Testis (tissue), 3 donors: Measurements from ENCODE around the gene EXOSC5. TPM values are rescaled to one million over a fixed set of nuclear protein-coding genes. Genes with fewer than 3 reads are reported as not detected.
A peak's percentile ranks its signal among the peaks of the same experiment; 100 is the strongest.
"Not testable (repeated sequence)": the region's sequence is repeated elsewhere in the genome, so short reads cannot be mapped to it uniquely, and the experiment has no call there.

Source experiments
- DNase-seq: peaks from one replicate; pipeline ENCODE4 v3.0.0-alpha.2; 2019
- H3K27ac ChIP-seq, 2 donors: fragments of 200-600 bp; sonication (generic); one replicate each; pipeline ENCODE4 v1.5.1; 2019
- H3K27me3 ChIP-seq: fragments of 200-600 bp; sonication (generic); one replicate; pipeline ENCODE4 v1.5.1; 2019
- H3K36me3 ChIP-seq: fragments of 200-600 bp; sonication (generic); one replicate; pipeline ENCODE4 v1.5.1; 2017; ENCODE audit warnings: low read depth; ENCODE audit errors: missing control alignments
- H3K4me1 ChIP-seq: fragments of 200-600 bp; sonication (generic); one replicate; pipeline ENCODE4 v1.5.1; 2019
- H3K4me3 ChIP-seq, 2 donors: fragments of 200-600 bp; sonication (generic); one replicate each; pipeline ENCODE4 v1.5.1; 2017 to 2019
- H3K9me3 ChIP-seq: fragments of 200-600 bp; sonication (generic); one replicate; pipeline ENCODE4 v1.5.1; 2017
- POLR2A ChIP-seq: fragments of 450-650 bp; IDR thresholded peaks from one replicate; pipeline ENCODE4 v1.6.1; 2017; ENCODE audit warnings: antibody characterized with exemption, mild to moderate bottlenecking, moderate library complexity
- WGBS, 2 donors: methylation state at CpG; one replicate each; pipeline ENCODE4 v1.1.5; 2018; 5-methylcytosine and 5-hydroxymethylcytosine counted together
- intact Hi-C: fragments of 100-400 bp; cut with DNase I; formaldehyde crosslinking; loops from one replicate; pipeline ENCODE4 v1.15.1; 2023; ENCODE audit warnings: low total_unique reads
- polyA plus RNA-seq: library from polyadenylated mRNA; stranded (reverse); fragments of 350-450 nt; fragmentation: Illumina TruSeq; extraction: RNeasy Lipid Tissue Mini Kit (QIAGEN cat#74804); gene quantifications from one replicate; pipeline ENCODE4 v1.2.3, GENCODE V29; 2014; ENCODE audit warnings: low read depth, low replicate concordance; ENCODE audit not compliant: insufficient read depth
- total RNA-seq, 2 donors: library from RNA; depleted of rRNA; stranded (reverse); fragments of >200 nt; gene quantifications; one replicate each; pipeline ENCODE4 v1.2.3, GENCODE V29; 2016
- TF ChIP-seq, protein P1 (sequence below), 3 experiments: fragments of 450-650 bp in 2 of 3; fragments of 200-600 bp in 1 of 3; sonication (generic) in 1 of 3; IDR thresholded peaks; one replicate each; pipeline ENCODE4 v1.5.1; 2016 to 2019; ENCODE audit warnings: antibody characterized with exemption in 3 of 3, mild to moderate bottlenecking in 2 of 3, moderate library complexity in 1 of 3

EXOSC5 gene
- total and polyA plus RNA-seq, 3 donors from 2014 or later: 19.1 to 28.0 (median 23.8) TPM

DNA sequence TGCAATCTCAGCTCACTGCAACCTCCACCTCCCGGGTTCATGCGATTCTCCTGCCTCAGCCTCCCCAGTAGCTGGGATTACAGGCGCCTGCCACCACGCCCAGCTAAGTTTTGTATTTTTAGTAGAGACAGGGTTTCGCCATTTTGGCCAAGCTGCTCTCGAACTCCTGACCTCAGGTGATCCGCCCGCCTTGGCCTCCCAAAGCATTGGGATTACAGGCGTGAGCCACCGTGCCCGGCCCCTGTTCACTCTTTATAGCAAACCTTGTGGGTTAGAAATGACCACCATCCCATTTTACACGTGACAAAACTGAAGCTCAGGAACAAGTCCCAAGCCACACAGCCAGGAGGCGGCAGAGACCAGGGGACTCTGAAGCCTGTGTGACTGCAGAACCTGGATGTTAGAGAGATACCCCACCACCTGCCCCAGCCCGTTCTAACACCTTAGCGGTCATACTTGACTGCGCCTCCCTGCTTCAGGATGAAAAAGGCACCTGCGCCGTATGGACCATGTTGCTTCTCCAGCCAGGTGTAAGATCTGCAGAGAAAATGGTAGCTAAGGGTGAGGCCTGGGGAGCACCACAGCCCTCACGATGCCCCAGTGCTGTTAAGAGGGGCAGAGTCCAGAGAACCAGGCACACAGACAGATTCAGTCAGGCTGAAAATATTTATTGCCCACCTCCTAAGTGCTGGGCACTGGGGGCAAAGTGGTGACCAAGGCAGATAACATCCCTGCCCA, 38.9 kb upstream of the EXOSC5 start:
- no peak for DNase-seq
- Histone ChIP-seq H3K4me3 (no peak overlapping the region), H3K9me3 (no peaks in the 10 kb centered on the region), H3K27ac (no peak overlapping the region), H3K27me3 (no peaks in the 10 kb centered on the region), H3K36me3 (no peaks in the 10 kb centered on the region), H3K4me1 (no peaks in the 10 kb centered on the region)
- TF ChIP-seq, protein P1, sequence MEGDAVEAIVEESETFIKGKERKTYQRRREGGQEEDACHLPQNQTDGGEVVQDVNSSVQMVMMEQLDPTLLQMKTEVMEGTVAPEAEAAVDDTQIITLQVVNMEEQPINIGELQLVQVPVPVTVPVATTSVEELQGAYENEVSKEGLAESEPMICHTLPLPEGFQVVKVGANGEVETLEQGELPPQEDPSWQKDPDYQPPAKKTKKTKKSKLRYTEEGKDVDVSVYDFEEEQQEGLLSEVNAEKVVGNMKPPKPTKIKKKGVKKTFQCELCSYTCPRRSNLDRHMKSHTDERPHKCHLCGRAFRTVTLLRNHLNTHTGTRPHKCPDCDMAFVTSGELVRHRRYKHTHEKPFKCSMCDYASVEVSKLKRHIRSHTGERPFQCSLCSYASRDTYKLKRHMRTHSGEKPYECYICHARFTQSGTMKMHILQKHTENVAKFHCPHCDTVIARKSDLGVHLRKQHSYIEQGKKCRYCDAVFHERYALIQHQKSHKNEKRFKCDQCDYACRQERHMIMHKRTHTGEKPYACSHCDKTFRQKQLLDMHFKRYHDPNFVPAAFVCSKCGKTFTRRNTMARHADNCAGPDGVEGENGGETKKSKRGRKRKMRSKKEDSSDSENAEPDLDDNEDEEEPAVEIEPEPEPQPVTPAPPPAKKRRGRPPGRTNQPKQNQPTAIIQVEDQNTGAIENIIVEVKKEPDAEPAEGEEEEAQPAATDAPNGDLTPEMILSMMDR (IDR thresholded peaks at IDR 0.05): no peak
- no peak for TF ChIP-seq POLR2A
- intact Hi-C loops: no loop called here
- 95 to 98% methylated on average over 17 to 19 of the region's 19 CpGs for WGBS, 2 donors

DNA sequence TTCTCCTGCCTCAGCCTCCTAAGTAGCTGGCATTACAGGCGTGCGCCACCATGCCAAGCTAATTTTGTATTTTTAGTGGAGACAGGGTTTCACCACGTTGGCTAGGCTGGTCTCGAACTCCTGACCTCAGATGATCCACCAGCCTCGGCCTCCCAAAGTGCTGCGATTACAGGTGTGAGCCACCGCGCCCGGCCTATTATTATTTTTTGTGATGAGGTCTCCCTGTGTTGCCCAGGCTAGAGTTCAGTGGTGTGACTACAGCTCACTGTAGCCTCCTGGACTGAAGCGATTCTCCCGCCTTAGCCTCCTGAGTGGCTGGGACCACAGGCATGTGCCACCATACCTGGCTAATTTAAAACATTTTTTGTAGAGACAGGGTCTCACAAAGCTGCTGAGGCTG, 38.2 kb upstream of the EXOSC5 start:
- intact Hi-C loops, H3K27ac ChIP-seq, H3K4me3 ChIP-seq, DNase-seq, H3K9me3 ChIP-seq, H3K4me1 ChIP-seq, H3K27me3 ChIP-seq, H3K36me3 ChIP-seq: not testable (repeated sequence)
- WGBS, 2 donors: 96 to 98% methylated on average over 11 of the region's 11 CpGs

- H3K27me3 ChIP-seq: no peaks in the 10 kb centered on the region
- 87 to 89% methylated on average over 5 of the region's 5 CpGs for WGBS, 2 donors
- intact Hi-C loops: no loop called here
- no peaks in the 10 kb centered on the region for H3K36me3 ChIP-seq
- no peak overlapping the region for H3K4me3 ChIP-seq
- H3K9me3 ChIP-seq: no peaks in the 10 kb centered on the region
- H3K27ac ChIP-seq: no peak overlapping the region
- H3K4me1 ChIP-seq: no peaks in the 10 kb centered on the region
- no peak for TF ChIP-seq POLR2A
- TF ChIP-seq, protein P1 (IDR thresholded peaks at IDR 0.05): no peak
- no peak for DNase-seq
Observed at GRCh38 chr19:41434450-41434849, 37.3 kb upstream of the EXOSC5 start.

- Histone ChIP-seq H3K36me3 (no peaks in the 10 kb centered on the region), H3K27me3 (no peaks in the 10 kb centered on the region), H3K27ac (no peak overlapping the region), H3K4me3 (no peak overlapping the region), H3K4me1 (peaks cover 2% of the 10 kb centered on the region), H3K9me3 (no peaks in the 10 kb centered on the region)
- TF ChIP-seq, protein P1 (IDR thresholded peaks at IDR 0.05): no peak
- TF ChIP-seq POLR2A: no peak
- intact Hi-C loops: no loop called here
- no peak for DNase-seq
- WGBS, 2 donors: 91 to 98% methylated on average over 7 to 18 of the region's 18 CpGs
Observed at GRCh38 chr19:41433171-41433570, 36.0 kb upstream of the EXOSC5 start.

- peak; percentile 42 for DNase-seq
- H3K4me3 ChIP-seq: no peak overlapping the region
- intact Hi-C loops: no loop called here
- H3K27ac ChIP-seq: no peak overlapping the region
- TF ChIP-seq, protein P1 (IDR thresholded peaks at IDR 0.05): peak in 1 of 3 experiments; percentile 21
- TF ChIP-seq POLR2A: no peak
- H3K9me3 ChIP-seq: no peaks in the 10 kb centered on the region
- WGBS, 2 donors: 63 to 72% methylated on average over 23 of the region's 23 CpGs
- H3K36me3 ChIP-seq: no peaks in the 10 kb centered on the region
- H3K27me3 ChIP-seq: no peaks in the 10 kb centered on the region
- peaks cover 14% of the 10 kb centered on the region for H3K4me1 ChIP-seq
Observed at GRCh38 chr19:41431426-41432386, 34.5 kb upstream of the EXOSC5 start.
